Activated T-cell treated with anti-CD3 and anti-CD28 coated beads for 48 hours (primary cell): Measurements from ENCODE around the gene HLA-DQA1.
A peak's percentile ranks its signal among the peaks of the same experiment; 100 is the strongest.
"Not testable (repeated sequence)": the region's sequence is repeated elsewhere in the genome, so short reads cannot be mapped to it uniquely, and the experiment has no call there.

ENCODE experiments used
- DNase-seq: peaks from one replicate; pipeline ENCODE4 v3.0.0-alpha.2; 2020; ENCODE audit warnings: low read depth

Gene HLA-DQA1

DNA sequence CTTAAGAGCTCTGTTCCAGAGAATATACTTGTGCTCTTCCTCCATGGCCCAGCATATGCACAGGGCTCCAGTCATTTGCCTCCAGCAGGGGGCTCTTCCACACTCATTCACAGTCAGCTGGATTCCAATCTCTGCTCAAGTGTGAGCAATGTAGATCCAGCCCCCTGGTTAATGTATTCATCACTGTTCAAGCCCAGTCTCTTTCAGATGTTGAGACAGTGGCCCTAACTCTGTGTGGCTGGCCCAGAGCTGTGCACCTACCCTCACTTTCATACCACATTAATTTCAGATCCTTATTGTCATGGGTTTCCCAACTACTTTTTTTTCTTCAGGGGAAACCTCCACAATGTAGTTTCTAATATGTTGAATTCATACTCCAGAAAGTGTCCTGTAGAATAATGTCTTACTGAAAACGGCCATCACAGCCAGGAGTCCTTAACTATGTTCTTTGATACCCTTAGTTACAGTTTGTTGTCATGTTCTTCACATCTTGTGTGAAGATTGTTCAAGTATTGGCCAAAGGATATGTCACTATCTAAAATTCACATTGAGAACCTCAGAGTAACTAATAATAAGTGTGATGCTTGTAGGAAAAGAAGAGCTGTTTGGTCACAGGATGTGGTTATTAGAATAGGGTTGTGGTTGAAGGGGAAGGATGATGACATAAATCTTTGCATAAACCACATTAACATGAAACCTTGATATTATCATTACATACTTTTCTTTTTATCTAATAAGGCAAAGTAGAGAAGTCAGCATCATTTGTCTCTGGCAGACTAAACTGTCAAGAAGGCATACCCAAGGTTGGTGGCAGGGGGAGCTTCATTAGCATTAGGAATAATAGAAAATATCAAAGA is 14.4 kb upstream of the HLA-DQA1 start:
- DNase-seq, result peak; percentile 23

DNA sequence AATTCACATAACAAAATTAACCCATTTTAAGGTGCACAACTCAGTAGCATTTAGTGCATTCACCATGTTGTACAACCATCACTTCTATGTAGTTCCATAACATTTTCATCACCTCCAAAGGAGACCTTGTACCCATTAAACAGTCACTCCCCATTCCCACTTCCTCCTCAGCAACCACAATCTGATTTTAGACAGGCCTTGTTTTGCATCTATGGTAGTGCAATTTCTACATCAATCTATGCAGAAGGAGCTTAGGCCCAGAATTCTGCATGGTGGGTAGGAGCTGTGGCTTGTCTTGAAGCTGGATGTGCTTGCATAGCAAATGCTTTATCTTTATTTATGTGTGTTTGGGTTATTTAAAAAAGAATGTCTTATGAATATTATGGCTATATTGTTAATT is 13.5 kb upstream of the HLA-DQA1 start:
- DNase-seq, result no peak

DNA sequence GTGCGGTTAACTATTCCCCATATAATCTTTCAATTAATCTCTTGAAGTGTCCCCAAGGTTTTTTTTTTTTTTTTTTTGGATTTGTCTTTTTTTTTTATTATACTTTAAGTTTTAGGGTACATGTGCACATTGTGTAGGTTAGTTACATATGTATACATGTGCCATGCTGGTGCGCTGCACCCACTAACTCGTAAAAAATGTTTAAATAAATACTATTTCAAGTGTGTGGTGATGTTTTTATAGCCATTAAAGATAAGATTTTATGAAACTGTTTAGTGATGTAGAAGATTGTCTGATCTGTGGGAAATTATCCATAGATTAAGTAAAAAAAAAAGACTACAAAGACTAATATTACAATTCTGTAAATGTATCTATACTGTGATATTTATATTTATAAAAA is 12.6 kb upstream of the HLA-DQA1 start:
- no peak for DNase-seq

DNA sequence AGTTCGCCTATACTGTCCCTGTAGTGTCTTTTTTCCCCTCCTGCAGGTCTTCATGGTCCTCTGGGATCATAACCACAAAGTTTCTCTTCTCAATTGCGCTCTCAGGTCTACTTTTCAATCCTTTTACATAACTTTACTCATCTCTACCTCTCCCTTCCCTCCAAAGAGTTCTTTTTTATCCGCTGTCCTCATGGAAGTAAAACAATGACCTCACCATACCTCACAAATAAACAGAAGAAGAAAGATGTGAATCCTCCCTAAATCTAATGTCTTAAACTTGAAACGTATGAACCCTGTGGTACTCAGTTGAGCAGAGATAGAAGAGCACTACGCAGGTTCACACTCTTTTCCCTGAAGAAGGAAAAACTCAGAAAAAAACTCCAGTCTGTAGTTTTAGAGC is 12.1 kb upstream of the HLA-DQA1 start:
- DNase-seq, result no peak

DNA sequence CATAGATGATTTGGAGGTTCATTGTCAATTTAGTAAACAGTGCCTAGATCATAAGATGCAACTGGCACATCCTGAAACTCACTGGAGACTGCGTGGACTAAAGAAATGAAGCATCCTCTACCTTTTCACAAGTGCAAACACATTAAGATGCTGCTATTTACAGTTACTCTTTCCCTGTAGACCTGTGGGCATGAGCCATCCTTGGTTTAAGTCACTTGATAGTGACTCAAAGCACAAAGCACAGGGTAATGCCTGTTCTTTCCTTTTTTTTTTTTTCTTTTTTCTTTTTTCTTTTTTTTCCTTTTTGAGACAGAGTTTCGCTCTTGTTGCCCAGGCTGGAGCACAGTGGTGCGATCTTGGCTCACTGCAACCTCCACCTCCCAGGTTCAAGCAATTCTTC is 10.0 kb upstream of the HLA-DQA1 start:
- no peak for DNase-seq

DNA sequence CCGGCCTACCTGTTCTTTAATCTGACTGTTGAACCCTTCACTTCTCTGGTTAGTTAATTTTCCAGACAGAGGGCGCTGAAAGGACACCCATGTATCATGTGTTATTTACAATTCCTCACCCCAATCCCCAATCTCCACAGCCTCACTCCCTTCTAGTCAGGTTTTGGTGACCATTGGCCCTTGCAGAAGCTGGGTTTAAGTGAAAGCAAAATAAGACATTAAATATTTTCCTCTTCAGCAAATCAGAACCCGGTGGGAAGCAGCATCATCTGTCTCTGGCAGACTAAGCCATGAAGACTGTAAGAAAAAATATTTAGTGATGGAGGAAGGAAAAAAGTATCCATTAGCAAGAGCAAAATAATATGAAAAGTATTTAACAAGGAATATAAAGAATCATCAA is 9.4 kb upstream of the HLA-DQA1 start:
- DNase-seq, result no peak

DNA sequence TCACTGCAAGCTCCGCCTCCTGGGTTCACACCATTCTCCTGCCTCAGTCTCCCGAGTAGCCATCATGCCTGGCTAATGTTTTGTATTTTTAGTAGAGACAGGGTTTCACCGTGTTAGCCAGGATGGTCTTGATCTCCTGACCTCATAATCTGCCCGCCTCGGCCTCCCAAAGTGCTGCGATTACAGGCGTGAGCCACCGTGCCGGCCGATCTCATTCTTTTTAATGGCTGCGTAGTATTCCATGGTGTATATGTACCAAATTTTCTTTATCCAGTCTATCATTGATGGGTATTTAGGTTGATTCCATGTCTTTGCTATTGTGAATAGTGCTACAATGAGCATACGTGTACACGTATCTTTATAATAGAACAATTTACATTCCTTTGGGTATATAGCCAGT is 7.4 kb upstream of the HLA-DQA1 start:
- not testable (repeated sequence) for DNase-seq

DNA sequence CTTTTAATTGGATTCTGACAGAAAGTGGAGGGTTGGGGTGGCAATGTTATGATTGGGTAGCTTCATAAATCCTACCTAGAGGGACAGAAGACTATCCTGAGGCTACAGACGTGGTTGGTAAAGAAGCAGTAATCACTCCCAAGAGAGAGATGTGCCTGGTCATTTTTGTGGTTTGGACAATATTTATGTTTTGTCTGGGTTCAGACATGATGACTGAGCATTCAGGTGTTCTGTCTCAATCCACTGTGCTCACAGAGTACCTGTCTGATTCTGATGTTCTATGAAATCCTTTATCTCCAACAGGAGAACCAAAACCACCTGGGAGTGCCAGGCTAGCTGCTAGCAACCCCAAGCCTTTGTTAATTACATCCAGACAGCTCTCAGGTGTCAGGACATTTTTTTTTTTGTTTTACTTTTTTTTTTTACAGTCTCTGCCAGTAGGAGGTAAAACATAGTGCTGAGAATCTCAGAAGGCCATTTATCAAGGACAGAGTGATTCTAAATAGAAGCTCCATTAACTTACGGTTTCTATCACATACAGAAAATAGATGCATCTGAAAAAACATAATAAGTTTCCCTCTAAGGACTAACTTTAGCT is 1.6 kb upstream of the HLA-DQA1 start:
- DNase-seq, result no peak

DNA sequence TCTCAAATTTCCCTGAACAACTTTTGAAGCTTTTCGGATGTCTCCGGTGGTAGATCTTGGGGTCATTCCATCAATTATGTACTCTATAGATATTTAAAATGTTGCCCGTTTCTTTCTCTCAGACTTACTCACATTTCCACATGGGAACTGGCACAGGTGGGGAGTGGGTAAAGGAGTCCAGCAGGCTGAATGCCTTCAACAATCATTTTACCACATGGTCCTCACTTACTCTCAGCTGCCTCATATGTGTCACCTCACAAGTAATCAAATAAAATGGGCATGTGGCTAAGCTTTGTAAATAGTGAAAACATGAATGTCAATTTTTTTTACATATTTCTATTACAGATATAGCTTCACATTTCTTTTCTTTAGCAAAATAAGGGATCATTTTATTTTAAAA is 677 bp downstream of the HLA-DQA1 start:
- no peak for DNase-seq

DNA sequence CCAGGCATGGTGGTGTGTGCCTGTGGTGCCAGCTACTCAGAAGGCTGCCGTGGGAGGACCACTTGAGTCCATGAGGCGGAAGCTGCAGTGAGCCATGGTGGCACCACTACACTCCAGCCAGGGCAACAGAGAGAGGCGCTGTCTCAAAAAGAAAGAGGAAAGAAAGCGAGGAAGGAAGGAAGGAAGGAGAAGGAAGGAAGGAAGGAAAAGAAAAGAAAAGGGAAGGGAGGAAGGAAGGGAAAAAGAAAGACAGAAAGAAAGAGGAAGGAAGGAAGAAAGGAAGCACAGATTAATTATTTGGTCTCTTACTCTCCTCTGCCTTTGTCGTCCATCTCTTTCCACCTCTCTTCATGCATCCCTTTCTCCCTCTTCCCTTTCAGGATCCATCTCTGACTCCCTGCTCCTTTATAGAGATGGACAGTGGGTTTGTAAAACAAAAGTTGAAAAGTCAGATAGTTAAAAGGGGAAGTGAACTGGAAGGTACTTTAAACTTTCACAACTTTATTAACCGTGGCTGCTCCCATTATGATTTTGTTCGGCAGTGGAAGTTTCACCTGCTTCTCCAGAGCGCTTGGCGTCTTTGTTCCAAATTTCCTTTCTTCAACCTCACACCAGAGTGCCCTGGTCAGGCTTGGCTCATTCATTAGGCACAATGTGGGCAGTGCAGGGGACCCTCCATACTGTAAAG is 1.5 kb downstream of the HLA-DQA1 start:
- no peak for DNase-seq

DNA sequence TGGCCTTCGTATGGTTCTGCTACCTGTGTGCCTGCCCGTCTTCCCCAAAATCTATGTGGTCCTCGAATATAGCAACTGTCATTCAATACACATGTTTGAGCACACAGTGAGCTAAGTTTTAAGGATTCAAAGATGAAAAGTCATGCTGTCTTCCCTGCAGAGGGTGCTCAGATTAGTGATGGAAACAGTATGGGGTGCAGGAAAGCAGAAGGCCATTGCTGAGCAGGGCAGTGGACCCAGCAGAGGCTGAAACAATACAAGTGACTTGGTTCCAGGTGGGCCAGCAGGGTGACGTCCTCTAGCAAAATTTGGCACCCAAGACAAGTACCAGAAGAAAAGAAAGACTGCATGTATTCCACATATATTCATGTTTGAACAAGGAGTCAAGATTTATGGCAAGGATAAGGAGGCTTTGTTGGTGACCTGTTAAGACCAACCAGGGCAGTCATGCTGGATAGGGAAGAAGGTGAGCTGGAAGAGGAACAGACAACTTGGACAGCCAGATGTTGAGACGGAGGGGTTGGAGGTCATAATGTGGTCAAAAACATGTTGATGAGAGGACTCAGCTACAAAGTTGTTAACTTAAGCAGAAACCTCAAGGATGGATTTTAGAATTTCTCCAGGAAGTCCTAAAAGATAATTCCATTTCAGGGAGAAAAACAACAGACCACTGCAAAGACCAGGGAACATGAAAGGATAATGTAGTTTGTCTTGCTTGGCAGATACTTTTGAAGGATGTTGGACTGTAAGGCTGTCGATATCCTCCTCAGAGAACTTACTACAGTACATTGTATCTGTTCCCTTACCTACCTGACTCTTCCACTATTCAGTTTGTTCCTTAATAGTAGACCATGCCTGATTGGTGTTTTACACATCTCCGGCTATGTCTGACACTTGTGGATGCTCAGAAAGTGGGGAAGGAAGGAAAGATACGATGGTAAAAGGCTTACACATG is 2.5 kb downstream of the HLA-DQA1 start:
- DNase-seq, result no peak

DNA sequence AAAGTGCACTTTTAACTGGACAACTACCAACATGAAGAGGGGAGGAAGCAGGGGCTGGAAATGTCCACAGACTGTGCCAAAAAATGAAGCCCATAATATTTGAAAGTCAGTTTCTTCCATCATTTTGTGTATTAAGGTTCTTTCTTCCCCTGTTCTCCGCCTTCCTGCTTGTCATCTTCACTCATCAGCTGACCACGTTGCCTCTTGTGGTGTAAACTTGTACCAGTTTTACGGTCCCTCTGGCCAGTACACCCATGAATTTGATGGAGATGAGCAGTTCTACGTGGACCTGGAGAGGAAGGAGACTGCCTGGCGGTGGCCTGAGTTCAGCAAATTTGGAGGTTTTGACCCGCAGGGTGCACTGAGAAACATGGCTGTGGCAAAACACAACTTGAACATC is 3.9 kb downstream of the HLA-DQA1 start:
- DNase-seq, result no peak

DNA sequence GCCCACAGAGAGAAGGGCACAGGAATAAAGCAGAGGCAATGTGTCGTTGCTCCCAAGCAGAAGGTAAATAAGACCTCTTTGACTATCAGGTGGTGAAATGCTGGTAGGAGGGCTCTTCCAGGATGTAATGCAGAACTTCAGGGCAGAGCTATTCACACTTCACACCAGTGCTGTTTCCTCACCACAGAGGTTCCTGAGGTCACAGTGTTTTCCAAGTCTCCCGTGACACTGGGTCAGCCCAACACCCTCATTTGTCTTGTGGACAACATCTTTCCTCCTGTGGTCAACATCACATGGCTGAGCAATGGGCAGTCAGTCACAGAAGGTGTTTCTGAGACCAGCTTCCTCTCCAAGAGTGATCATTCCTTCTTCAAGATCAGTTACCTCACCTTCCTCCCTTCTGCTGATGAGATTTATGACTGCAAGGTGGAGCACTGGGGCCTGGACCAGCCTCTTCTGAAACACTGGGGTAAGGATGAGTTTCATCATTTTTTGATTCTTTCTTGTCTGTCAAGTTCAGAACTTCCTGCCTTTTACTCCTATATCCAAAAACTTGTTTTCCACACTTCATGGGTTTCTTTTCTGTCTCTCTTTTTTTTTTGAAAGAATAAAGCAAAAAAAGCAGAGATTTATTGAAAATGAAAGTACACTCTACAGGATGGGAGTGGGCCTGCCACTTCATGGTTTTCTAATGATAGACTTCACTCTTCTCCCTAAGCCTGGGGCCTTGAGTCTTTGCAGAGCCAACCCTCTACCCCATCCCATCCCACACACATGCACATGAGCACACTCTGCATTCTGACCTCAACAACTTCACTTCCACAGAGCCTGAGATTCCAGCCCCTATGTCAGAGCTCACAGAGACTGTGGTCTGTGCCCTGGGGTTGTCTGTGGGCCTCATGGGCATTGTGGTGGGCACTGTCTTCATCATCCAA is 4.8 kb downstream of the HLA-DQA1 start:
- not testable (repeated sequence) for DNase-seq

DNA sequence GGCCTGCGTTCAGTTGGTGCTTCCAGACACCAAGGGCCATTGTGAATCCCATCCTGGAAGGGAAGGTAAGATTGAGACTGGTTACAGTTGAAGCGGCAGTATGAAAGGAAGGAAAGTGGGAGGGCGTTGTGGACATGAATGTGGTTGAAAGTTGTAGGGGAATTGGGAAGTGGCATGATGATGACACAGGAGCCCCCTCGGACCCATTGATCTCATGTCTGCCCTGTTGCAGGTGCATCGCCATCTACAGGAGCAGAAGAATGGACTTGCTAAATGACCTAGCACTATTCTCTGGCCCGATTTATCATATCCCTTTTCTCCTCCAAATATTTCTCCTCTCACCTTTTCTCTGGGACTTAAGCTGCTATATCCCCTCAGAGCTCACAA is 5.5 kb downstream of the HLA-DQA1 start:
- DNase-seq, result no peak

DNA sequence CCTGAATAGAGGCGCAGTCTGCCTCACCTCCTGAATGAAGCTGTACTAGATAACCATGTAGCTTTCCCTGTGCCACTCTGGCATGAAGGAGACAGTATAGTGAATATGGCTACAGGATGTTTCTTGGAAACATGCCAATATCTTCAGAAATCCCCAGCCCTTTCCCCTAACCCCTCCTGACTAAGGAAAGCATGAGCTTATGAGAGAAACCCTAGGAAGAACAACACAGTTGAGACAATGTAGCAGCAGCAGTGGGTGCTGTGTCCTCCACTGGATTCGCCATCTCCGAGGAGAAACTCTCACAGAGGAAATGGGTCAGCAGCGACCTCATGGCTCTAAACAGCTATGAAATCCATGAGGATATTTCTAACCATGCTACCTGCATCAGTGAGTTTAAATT is 6.7 kb downstream of the HLA-DQA1 start:
- no peak for DNase-seq

DNA sequence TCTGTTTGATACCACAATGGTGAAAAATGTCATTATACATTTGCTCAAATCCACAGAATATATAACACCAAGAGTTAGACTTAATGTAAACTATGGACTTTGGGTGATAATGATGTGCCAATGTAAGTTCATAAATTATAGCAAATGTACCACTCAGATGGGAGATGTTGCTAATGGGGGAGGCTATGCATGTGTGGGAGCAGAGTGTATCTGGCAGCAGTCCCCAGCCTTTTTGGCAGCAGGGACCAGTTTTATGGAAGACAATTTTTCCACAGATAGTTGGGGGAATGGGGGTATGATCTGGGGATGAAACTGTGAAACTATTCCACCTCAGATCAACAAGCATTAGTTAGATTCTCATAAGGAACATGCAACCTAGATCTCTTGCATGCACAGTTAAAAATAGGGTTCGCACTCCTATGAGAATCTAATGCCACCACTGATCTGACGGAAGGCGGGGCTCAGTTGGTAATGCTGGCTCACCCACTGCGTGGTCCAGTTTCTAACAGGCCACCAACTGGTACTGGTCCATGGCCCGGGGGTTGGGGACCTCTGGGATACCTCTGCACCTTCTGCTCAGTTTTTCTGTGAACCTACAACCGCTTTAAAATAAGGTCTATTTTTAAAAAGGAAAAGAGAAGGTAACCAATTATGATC is 8.0 kb downstream of the HLA-DQA1 start:
- no peak for DNase-seq

DNA sequence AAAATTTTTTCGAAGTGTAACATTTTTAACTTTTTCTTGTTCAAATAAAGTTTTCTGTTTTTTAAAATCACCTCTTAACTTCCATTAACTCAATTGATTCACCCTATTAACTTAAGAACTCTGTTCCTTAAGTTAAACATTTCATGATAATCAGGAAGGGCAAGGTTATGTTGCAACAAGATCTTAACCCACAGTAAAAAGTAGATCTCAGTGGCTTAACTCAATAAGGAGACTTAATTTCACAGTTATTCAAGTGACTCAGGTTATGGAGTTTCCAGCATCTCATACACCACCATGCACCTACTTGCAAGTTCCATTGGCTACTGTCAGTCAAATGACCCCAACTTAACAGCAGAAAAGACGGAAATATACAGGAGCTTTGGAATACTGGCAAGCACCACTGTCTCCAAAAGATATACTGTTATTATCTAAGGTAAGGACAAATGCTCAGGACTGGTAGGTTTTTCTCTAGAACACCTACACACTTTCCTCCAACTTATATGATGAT is 18.1 kb downstream of the HLA-DQA1 start:
- DNase-seq, result no peak

DNA sequence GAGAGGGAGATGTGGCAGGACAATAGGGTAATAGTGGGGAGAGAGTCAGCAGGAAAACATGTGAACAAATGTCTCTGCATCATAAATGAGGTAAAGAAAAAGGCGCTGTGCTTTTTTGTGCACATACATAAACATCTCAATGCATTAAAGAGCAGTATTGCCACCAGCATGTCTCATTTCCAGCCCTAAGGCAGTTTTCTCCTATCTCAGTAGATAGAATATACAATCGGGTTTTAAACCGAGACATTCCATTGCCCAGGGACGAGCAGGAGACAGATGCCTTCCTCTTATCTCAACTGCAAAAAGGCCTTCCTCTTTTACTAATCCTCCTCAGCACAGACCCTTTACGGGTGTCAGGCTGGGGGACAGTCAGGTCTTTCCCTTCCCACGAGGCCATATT is 20.1 kb downstream of the HLA-DQA1 start:
- not testable (repeated sequence) for DNase-seq

DNA sequence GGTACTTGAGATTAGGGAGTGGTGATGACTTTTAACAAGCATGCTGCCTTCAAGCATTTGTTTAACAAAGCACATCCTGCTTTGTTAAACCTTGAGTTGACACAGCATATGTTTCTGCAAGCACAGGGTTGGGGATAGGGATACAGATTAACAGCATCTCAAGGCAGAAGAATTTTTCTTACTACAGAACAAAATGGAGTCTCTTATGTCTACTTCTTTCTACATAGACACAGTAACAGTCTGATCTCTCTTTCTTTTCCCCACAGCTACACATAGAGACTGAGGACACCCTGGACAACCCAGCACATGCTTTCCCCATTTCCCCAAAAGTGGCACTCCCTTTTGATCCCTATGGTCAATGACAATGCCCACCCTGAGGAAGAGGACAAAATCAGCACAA is 20.6 kb downstream of the HLA-DQA1 start:
- not testable (repeated sequence) for DNase-seq

DNA sequence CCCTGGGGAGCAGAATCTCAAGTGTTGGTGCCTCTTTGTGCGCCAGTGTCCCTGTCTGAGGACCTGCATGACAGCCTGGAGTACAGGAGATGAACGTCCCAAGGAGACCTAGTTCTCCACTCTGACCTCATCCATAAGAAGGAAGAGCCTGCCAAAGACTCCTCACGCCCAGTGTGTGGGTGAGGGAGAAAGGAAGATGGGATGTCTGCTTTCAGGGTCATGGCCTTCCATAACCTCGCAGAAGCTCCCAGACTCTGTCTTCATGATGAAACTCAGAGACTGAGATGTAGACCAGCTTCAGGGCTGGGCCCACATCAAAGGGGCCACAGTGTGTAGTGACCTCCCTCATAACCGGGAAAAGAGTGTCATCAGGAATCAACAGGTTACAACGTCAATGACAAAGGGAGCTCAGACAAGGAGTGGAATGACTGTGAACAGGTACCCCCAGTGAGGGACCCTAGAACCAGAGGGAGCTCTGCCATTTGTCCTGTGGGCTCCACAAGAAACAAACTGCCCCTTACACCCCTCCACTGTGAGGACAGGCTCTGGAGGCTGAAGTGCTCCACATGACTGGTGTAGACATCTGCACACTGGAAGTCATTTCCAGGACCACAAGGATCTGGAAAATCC is 21.2 kb downstream of the HLA-DQA1 start:
- no peak for DNase-seq
